IMR-90 (cell line): ENCODE data around the gene AKAP13. TPM values are rescaled to one million over a fixed set of nuclear protein-coding genes. Genes with fewer than 3 reads are reported as not detected.

Experiments used
- ATAC-seq: fragments of 200-7000 bp; cut with Tn5 transposase; 2 replicates; pipeline ENCODE4 v1.9.1; 2020; ENCODE audit warnings: low read depth, mild to moderate bottlenecking, moderate library complexity
- BruUV-seq: library from RNA; stranded (reverse); fragments of 400-500 nt; replicated peaks from 2 replicates; lab custom pipeline; 2021; lab: Mats Ljungman, UMichigan
- CTCF ChIA-PET: fragments of 300-600 bp; formaldehyde crosslinking; extraction: SDS; loops from one replicate; lab custom pipeline; 2021; ENCODE audit warnings: antibody characterized with exemption; lab: Yijun Ruan, JAX
- POLR2A ChIA-PET: fragments of 300-600 bp; sonication (Branson Sonifier 250); formaldehyde crosslinking; loops from one replicate; lab custom pipeline; 2022; ENCODE audit warnings: antibody characterized with exemption; ENCODE audit not compliant: unreplicated experiment; lab: Charles Lee
- DNase-seq: peaks from one replicate; pipeline ENCODE4 v3.0.0; 2013
- H2AFZ ChIP-seq: replicated peaks from 2 replicates; pipeline ENCODE3; 2013; ENCODE audit warnings: low read length, mild to moderate bottlenecking; ENCODE audit not compliant: poor library complexity
- H2AK5ac ChIP-seq: 2 replicates; pipeline ENCODE4 v1.6.1; 2013; ENCODE audit warnings: low read depth, low read length, inconsistent platforms
- H2AK9ac ChIP-seq: replicated peaks from 2 replicates; pipeline ENCODE3; 2013; ENCODE audit warnings: mild to moderate bottlenecking, low read depth, low read length, moderate library complexity; ENCODE audit not compliant: poor library complexity
- H2BK120ac ChIP-seq: 2 replicates; pipeline ENCODE4 v1.6.1; 2013; ENCODE audit warnings: low read depth, low read length, inconsistent platforms
- H2BK15ac ChIP-seq: 3 replicates; pipeline ENCODE4 v1.6.1; 2013; ENCODE audit warnings: low read depth, low read length, inconsistent platforms
- H2BK20ac ChIP-seq: 2 replicates; pipeline ENCODE4 v1.6.1; 2013; ENCODE audit warnings: low read depth, mild to moderate bottlenecking, inconsistent platforms, low read length, moderate library complexity
- H2BK5ac ChIP-seq: 2 replicates; pipeline ENCODE4 v1.6.1; 2013; ENCODE audit warnings: mild to moderate bottlenecking, low read depth, low read length, inconsistent platforms; ENCODE audit not compliant: poor library complexity, severe bottlenecking
- H3K14ac ChIP-seq: replicated peaks from 2 replicates; pipeline ENCODE4 v1.6.1; 2013; ENCODE audit warnings: low read depth, low read length, inconsistent platforms
- H3K18ac ChIP-seq: 2 replicates; pipeline ENCODE4 v1.6.1; 2013; ENCODE audit warnings: low read depth, low read length, control low read depth
- H3K23ac ChIP-seq: 2 replicates; pipeline ENCODE4 v1.6.1; 2013; ENCODE audit warnings: low read depth, low read length, inconsistent platforms
- H3K27ac ChIP-seq: 2 replicates; pipeline ENCODE4 v1.5.1; 2013; ENCODE audit warnings: mild to moderate bottlenecking, control low read depth, low read length; ENCODE audit not compliant: insufficient read depth
- H3K27me3 ChIP-seq: 2 replicates; pipeline ENCODE4 v1.6.1; 2013; ENCODE audit warnings: low read length; ENCODE audit not compliant: control insufficient read depth, insufficient read depth
- H3K36me3 ChIP-seq: 2 replicates; pipeline ENCODE4 v1.6.1; 2013; ENCODE audit warnings: low read length, mixed read lengths; ENCODE audit not compliant: control insufficient read depth, insufficient read depth
- H3K4ac ChIP-seq: 2 replicates; pipeline ENCODE4 v1.6.1; 2013; ENCODE audit warnings: low read depth, low read length, inconsistent platforms
- H3K4me1 ChIP-seq: 2 replicates; pipeline ENCODE4 v1.6.1; 2013; ENCODE audit warnings: low read length, mixed read lengths; ENCODE audit not compliant: control insufficient read depth, insufficient read depth
- H3K4me2 ChIP-seq: 2 replicates; pipeline ENCODE4 v1.6.1; 2013; ENCODE audit warnings: low read depth, mild to moderate bottlenecking, control low read depth, low read length, moderate library complexity
- H3K4me3 ChIP-seq: 2 replicates; pipeline ENCODE4 v1.5.1; 2013; ENCODE audit warnings: low read depth, mild to moderate bottlenecking, control low read depth, low read length, moderate library complexity; ENCODE audit not compliant: insufficient read depth
- H3K56ac ChIP-seq: 2 replicates; pipeline ENCODE4 v1.6.1; 2013; ENCODE audit warnings: low read length, inconsistent platforms; ENCODE audit not compliant: insufficient read depth; ENCODE audit errors: extremely low read depth
- H3K79me1 ChIP-seq, 2 experiments: 2 replicates each; pipeline ENCODE4 v1.6.1; 2013; ENCODE audit warnings: low read length in 2 of 2, inconsistent platforms in 1 of 2, low read depth in 1 of 2
- H3K9ac ChIP-seq: 2 replicates; pipeline ENCODE4 v1.6.1; 2013; ENCODE audit warnings: low read depth, low read length, control low read depth
- H3K9me1 ChIP-seq: 2 replicates; pipeline ENCODE4 v1.6.1; 2013; ENCODE audit warnings: low read length, inconsistent platforms; ENCODE audit not compliant: insufficient read depth
- H3K9me3 ChIP-seq: 2 replicates; pipeline ENCODE4 v1.6.1; 2013; ENCODE audit warnings: low read length; ENCODE audit not compliant: control insufficient read depth, insufficient read depth
- H4K20me1 ChIP-seq: 2 replicates; pipeline ENCODE4 v1.6.1; 2013; ENCODE audit warnings: low read length, inconsistent platforms; ENCODE audit not compliant: insufficient read depth
- H4K5ac ChIP-seq: 2 replicates; pipeline ENCODE4 v1.6.1; 2013; ENCODE audit warnings: mild to moderate bottlenecking, low read depth, low read length, control low read depth
- H4K8ac ChIP-seq, 2 experiments: 2 replicates each; pipeline ENCODE4 v1.6.1; 2013; ENCODE audit warnings: low read depth in 2 of 2, low read length in 2 of 2, control low read depth in 1 of 2, inconsistent platforms in 1 of 2
- H4K91ac ChIP-seq: 2 replicates; pipeline ENCODE4 v1.6.1; 2013; ENCODE audit warnings: low read depth, low read length, inconsistent platforms; ENCODE audit not compliant: insufficient read depth
- BHLHE40 ChIP-seq: fragments of 150-350 bp; IDR thresholded peaks from 2 replicates; pipeline ENCODE4 v1.6.1; 2016; ENCODE audit warnings: mild to moderate bottlenecking, low read depth, low read length
- CEBPB ChIP-seq: IDR thresholded peaks from 2 replicates; pipeline ENCODE4 v1.6.1; 2012; ENCODE audit warnings: low read depth, low read length, improper control_type of control experiment
- CHD1 ChIP-seq: IDR thresholded peaks from 2 replicates; pipeline ENCODE4 v1.6.1; 2012; ENCODE audit warnings: low read depth, low read length, improper control_type of control experiment
- FOS ChIP-seq: fragments of 150-350 bp; IDR thresholded peaks from 2 replicates; pipeline ENCODE4 v1.6.1; 2016; ENCODE audit warnings: low read depth, low read length
- MAFK ChIP-seq: IDR thresholded peaks from 2 replicates; pipeline ENCODE4 v1.6.1; 2012; ENCODE audit warnings: low read depth, low read length, improper control_type of control experiment
- MAZ ChIP-seq: IDR thresholded peaks from 2 replicates; pipeline ENCODE4 v1.6.1; 2012; ENCODE audit warnings: low read depth, mild to moderate bottlenecking, low read length, improper control_type of control experiment, moderate library complexity, borderline replicate concordance
- MXI1 ChIP-seq: IDR thresholded peaks from 2 replicates; pipeline ENCODE4 v1.6.1; 2012; ENCODE audit warnings: low read depth, mild to moderate bottlenecking, low read length, moderate library complexity, borderline replicate concordance
- NFE2L2 ChIP-seq: fragments of 150-350 bp; IDR thresholded peaks from 2 replicates; pipeline ENCODE4 v1.6.1; 2016; ENCODE audit warnings: low read depth, mild to moderate bottlenecking, low read length
- POLR2A ChIP-seq: IDR thresholded peaks from 2 replicates; pipeline ENCODE4 v1.6.1; 2012; ENCODE audit warnings: mild to moderate bottlenecking, low read depth, low read length
- RAD21 ChIP-seq: IDR thresholded peaks from 2 replicates; pipeline ENCODE4 v1.6.1; 2012; ENCODE audit warnings: low read length, improper control_type of control experiment
- RCOR1 ChIP-seq: IDR thresholded peaks from 2 replicates; pipeline ENCODE4 v1.6.1; 2012; ENCODE audit warnings: mild to moderate bottlenecking, low read length, improper control_type of control experiment; ENCODE audit not compliant: insufficient replicate concordance
- RFX5 ChIP-seq: IDR thresholded peaks from 2 replicates; pipeline ENCODE4 v1.8.0; 2012; ENCODE audit warnings: low read depth, mild to moderate bottlenecking, low read length, moderate library complexity
- SMC3 ChIP-seq: fragments of 150-350 bp; IDR thresholded peaks from 2 replicates; pipeline ENCODE4 v1.6.1; 2016; ENCODE audit warnings: low read depth, mild to moderate bottlenecking, antibody characterized with exemption, low read length, moderate library complexity
- WGBS, 2 experiments: methylation state at CpG; one replicate each; pipeline versions ENCODE4 v1.1.5 to v1.1.7; 2013; ENCODE audit warnings: missing lambda C conversion rate in 2 of 2; ENCODE audit not compliant: insufficient read length in 1 of 2; ENCODE audit errors: extremely low coverage in 2 of 2; 5-methylcytosine and 5-hydroxymethylcytosine counted together
- dilution Hi-C: fragments of 300-500 bp; cut with HindIII; formaldehyde crosslinking; loops from one replicate; pipeline ENCODE4 v1.14.3; 2018; ENCODE audit warnings: low sequenced_read_pairs; ENCODE audit not compliant: unreplicated experiment
- in situ Hi-C: fragments of 300-500 bp; cut with MboI; formaldehyde crosslinking; loops from 3 replicates; pipeline ENCODE4 v1.14.3; 2019; ENCODE audit warnings: low sequenced_read_pairs, inconsistent platforms, mixed read lengths
- intact Hi-C: fragments of 100-400 bp; cut with micrococcal nuclease; formaldehyde crosslinking; loops from 2 replicates; pipeline ENCODE4 v1.10.0; 2022
- polyA plus RNA-seq, 3 experiments: library from polyadenylated mRNA; depleted of rRNA; stranded (reverse); fragments of >200 nt; gene quantifications; 2 replicates each; pipeline ENCODE4 v1.2.3, GENCODE V29; 2012; ENCODE audit warnings: low replicate concordance in 1 of 3
- total RNA-seq: library from RNA; depleted of rRNA; stranded (reverse); fragments of >200 nt; gene quantifications from 2 replicates; pipeline ENCODE4 v1.2.3, GENCODE V29; 2012
- TF ChIP-seq, protein P1 (sequence below): fragments of 150-350 bp; IDR thresholded peaks from 2 replicates; pipeline ENCODE4 v1.6.1; 2016; ENCODE audit warnings: low read depth, mild to moderate bottlenecking, low read length, moderate library complexity, borderline replicate concordance
- TF ChIP-seq, protein P2 (sequence below): fragments of 150-350 bp; IDR thresholded peaks from 2 replicates; pipeline ENCODE4 v1.6.1; 2017; ENCODE audit warnings: mild to moderate bottlenecking, antibody characterized with exemption, low read length, low read depth
- TF ChIP-seq, protein P3 (sequence below): conservative IDR thresholded peaks from 2 replicates; pipeline ENCODE4 v1.5.1; 2012; ENCODE audit warnings: mild to moderate bottlenecking, low read depth, low read length, improper control_type of control experiment

Gene AKAP13
- total and polyA plus RNA-seq, 2 of the 4 experiments (the other 2 are of a cell fraction) = 10.4 to 46.4 TPM

DNA sequence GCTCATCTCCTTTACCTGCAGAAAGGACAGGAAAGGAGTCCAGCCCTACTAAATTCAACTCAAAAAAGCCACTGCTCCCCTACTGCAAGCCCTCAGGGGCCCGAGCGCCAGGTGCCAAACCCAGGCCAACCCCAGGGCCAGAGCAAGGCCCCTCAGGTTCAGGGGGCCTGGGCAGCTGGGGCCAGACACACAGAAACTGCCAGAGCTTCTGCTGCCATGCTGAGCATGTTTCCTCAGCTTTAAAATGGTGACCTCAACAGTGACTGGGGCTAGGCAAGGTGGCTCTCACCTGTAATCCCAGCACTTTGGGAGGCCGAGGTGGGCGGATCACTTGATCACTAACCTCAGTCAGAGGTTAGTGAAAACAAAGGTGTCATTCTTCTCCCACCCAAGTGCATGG lies 375.5 kb downstream of the AKAP13 start:
- in situ Hi-C loops (no loop called here), dilution Hi-C loops (no loop called here), intact Hi-C loops (no loop called here)
- no TSS peak for BruUV-seq
- H2BK120ac ChIP-seq = no peak overlapping the region
- H3K4me1 ChIP-seq = no peaks in the 10 kb centered on the region
- no peak for TF ChIP-seq MXI1
- TF ChIP-seq, protein P1, sequence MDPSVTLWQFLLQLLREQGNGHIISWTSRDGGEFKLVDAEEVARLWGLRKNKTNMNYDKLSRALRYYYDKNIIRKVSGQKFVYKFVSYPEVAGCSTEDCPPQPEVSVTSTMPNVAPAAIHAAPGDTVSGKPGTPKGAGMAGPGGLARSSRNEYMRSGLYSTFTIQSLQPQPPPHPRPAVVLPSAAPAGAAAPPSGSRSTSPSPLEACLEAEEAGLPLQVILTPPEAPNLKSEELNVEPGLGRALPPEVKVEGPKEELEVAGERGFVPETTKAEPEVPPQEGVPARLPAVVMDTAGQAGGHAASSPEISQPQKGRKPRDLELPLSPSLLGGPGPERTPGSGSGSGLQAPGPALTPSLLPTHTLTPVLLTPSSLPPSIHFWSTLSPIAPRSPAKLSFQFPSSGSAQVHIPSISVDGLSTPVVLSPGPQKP = no peak
- TF ChIP-seq, protein P2, sequence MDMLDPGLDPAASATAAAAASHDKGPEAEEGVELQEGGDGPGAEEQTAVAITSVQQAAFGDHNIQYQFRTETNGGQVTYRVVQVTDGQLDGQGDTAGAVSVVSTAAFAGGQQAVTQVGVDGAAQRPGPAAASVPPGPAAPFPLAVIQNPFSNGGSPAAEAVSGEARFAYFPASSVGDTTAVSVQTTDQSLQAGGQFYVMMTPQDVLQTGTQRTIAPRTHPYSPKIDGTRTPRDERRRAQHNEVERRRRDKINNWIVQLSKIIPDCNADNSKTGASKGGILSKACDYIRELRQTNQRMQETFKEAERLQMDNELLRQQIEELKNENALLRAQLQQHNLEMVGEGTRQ = no peak
- no peak for TF ChIP-seq RCOR1
- no peak for TF ChIP-seq BHLHE40
- no peak for TF ChIP-seq CEBPB
- TF ChIP-seq FOS = no peak
- TF ChIP-seq, protein P3, sequence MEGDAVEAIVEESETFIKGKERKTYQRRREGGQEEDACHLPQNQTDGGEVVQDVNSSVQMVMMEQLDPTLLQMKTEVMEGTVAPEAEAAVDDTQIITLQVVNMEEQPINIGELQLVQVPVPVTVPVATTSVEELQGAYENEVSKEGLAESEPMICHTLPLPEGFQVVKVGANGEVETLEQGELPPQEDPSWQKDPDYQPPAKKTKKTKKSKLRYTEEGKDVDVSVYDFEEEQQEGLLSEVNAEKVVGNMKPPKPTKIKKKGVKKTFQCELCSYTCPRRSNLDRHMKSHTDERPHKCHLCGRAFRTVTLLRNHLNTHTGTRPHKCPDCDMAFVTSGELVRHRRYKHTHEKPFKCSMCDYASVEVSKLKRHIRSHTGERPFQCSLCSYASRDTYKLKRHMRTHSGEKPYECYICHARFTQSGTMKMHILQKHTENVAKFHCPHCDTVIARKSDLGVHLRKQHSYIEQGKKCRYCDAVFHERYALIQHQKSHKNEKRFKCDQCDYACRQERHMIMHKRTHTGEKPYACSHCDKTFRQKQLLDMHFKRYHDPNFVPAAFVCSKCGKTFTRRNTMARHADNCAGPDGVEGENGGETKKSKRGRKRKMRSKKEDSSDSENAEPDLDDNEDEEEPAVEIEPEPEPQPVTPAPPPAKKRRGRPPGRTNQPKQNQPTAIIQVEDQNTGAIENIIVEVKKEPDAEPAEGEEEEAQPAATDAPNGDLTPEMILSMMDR = no peak
- TF ChIP-seq MAZ = no peak
- no peak for TF ChIP-seq NFE2L2
- TF ChIP-seq RFX5 = no peak
- TF ChIP-seq SMC3 = no peak
- no peak for TF ChIP-seq CHD1
- no peak for TF ChIP-seq MAFK
- TF ChIP-seq RAD21 = no peak
- TF ChIP-seq POLR2A = no peak
- CTCF ChIA-PET = no interaction called here
- ATAC-seq (no peak), DNase-seq (no peak)
- no peak overlapping the region for H2AFZ ChIP-seq
- no peak overlapping the region for H3K14ac ChIP-seq
- POLR2A ChIA-PET = no interaction called here
- no peaks in the 10 kb centered on the region for H4K20me1 ChIP-seq
- H3K4ac ChIP-seq = no peak overlapping the region
- H3K9ac ChIP-seq = no peak overlapping the region
- H2BK20ac ChIP-seq = no peak overlapping the region
- H2AK5ac ChIP-seq = no peak overlapping the region
- no peak overlapping the region for H2BK5ac ChIP-seq
- no peaks in the 10 kb centered on the region for H3K9me1 ChIP-seq
- no peak overlapping the region for H3K23ac ChIP-seq
- no peak overlapping the region for H4K5ac ChIP-seq
- H3K4me2 ChIP-seq = no peak overlapping the region
- no peak overlapping the region for H4K91ac ChIP-seq
- H3K4me3 ChIP-seq = no peak overlapping the region
- H3K27me3 ChIP-seq = no peaks in the 10 kb centered on the region
- no peak overlapping the region for H3K56ac ChIP-seq
- peaks cover 7% of the 10 kb centered on the region; the same call in 1 of the 2 replicates for H3K36me3 ChIP-seq
- H2AK9ac ChIP-seq = no peak overlapping the region
- H2BK15ac ChIP-seq = no peak overlapping the region
- H3K79me1 ChIP-seq = no peaks in the 10 kb centered on the region
- H4K8ac ChIP-seq = no peak overlapping the region
- H3K9me3 ChIP-seq = no peaks in the 10 kb centered on the region
- no peak overlapping the region for H3K18ac ChIP-seq
- WGBS, 2 experiments = no CpG with 5 or more reads among the region's 4 CpGs
- H3K27ac ChIP-seq = no peak overlapping the region
